ENCODE results near the gene NAALADL2. TPM values are rescaled to one million over a fixed set of nuclear protein-coding genes. Genes with fewer than 3 reads are reported as not detected.

The NAALADL2 gene
- total RNA-seq, 1 donor = 13.4 TPM

DNA sequence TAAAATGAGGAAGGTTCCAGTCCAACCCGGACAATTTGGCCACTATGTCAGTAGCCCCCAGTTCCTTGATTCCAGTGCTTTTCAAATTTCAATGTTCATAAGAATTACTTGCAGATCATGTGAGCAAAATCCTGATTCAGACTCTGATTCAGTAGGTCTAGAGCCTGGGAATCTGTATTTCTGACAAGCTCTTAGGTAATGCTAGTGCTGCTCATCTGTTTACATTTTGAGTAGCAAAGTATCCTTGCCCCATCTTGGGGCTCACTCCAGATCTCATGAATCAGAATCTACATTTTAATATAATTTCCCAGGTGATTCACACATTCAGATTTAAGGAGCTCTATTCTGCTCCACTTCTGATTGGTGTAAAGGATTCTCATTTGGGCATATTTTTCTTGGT, 142.0 kb downstream of the NAALADL2 start:
- H3K4me3 ChIP-seq (ENCODE audit: low read depth, low read length) = no peak overlapping the region
- no peak for DNase-seq (ENCODE audit: low read depth)
- TF ChIP-seq, protein P1, sequence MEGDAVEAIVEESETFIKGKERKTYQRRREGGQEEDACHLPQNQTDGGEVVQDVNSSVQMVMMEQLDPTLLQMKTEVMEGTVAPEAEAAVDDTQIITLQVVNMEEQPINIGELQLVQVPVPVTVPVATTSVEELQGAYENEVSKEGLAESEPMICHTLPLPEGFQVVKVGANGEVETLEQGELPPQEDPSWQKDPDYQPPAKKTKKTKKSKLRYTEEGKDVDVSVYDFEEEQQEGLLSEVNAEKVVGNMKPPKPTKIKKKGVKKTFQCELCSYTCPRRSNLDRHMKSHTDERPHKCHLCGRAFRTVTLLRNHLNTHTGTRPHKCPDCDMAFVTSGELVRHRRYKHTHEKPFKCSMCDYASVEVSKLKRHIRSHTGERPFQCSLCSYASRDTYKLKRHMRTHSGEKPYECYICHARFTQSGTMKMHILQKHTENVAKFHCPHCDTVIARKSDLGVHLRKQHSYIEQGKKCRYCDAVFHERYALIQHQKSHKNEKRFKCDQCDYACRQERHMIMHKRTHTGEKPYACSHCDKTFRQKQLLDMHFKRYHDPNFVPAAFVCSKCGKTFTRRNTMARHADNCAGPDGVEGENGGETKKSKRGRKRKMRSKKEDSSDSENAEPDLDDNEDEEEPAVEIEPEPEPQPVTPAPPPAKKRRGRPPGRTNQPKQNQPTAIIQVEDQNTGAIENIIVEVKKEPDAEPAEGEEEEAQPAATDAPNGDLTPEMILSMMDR (IDR thresholded peaks at IDR 0.05; ENCODE audit: insufficient read depth, low read depth, low read length) = no peak

DNA sequence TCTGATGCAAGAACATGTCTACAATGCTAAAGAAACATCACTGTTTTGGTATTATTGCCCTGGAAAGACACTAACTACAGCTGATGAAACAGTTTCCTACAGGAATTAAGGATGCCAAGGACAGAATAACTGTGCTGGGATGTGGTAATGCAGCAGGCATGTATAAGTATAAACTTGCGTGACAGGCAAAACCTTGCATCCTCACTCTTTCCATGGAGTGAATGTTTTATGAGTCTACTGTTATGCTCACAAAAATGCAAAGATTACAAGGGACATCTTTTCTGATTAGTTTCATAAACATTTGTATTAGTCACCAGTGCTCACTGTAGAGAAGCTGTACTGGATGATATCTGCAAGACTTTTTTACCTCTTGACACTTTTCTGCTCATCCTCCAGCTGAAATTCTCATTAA, 143.6 kb downstream of the NAALADL2 start:
- DNase-seq (ENCODE audit: low read depth) = peak; percentile 95
- TF ChIP-seq, protein P1 (IDR thresholded peaks at IDR 0.05; ENCODE audit: insufficient read depth, low read depth, low read length) = no peak
- H3K4me3 ChIP-seq (ENCODE audit: low read depth, low read length) = no peak overlapping the region

DNA sequence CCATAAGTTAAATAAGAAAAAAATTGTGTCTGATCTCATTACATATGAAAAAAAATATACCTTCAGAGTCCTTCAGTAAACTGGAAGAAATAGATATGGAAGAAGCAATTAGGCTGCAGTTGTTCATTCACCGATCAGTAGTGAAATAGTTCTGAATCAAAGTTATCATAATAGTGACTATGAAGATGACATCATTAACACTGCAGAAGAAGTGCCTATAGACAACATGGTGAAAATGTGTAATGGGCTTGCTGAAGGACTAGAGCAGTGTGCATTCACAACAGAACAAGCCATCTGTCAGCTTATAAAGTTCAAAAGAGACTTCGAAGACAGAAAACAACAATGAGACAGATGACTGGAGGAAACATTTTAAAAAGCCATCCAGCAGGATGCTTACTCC, 144.5 kb downstream of the NAALADL2 start:
- TF ChIP-seq, protein P1 (IDR thresholded peaks at IDR 0.05; ENCODE audit: insufficient read depth, low read depth, low read length) = no peak
- H3K4me3 ChIP-seq (ENCODE audit: low read depth, low read length) = no peak overlapping the region
- no peak for DNase-seq (ENCODE audit: low read depth)

DNA sequence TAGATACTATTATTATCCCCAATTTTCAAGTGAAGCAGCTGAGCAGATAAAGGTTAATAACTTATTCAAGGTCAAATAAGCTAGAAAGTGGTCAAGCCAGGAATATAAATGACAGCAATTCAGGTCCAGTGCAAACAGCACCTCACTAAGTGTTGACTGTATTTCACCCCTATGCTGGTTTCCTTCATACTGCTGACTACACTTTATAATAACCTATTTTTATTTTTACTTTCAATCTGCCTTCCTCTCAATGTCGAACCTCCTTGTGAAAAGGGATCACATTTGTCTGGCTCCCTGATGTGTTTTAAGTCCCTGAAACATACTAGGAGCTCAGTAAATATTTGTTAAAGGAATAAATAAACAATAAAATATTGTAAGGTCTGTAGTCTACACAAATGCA, 146.1 kb downstream of the NAALADL2 start:
- DNase-seq (ENCODE audit: low read depth) = no peak
- H3K4me3 ChIP-seq (ENCODE audit: low read depth, low read length) = no peak overlapping the region
- TF ChIP-seq, protein P1 (IDR thresholded peaks at IDR 0.05; ENCODE audit: insufficient read depth, low read depth, low read length) = no peak

DNA sequence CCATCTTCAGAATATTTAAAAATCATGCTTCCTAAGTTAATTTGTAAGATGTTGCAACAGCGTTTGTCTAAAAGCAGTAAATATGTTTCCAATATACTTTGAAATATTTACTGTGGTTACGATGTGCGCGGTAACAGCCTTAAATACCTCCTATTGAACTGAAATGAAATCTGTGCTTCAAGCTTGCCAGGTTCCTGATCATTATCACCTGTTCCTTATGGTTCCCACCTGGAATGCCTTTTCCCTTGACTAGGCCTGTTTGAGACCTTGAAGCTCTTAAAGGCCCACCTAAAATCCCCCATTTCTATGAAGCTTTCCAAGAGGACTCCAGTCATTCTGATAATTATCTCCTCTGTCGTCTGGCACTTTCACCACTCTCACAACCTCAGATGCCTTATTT, 146.7 kb downstream of the NAALADL2 start:
- TF ChIP-seq, protein P1 (IDR thresholded peaks at IDR 0.05; ENCODE audit: insufficient read depth, low read depth, low read length) = no peak
- DNase-seq (ENCODE audit: low read depth) = peak; percentile 31
- H3K4me3 ChIP-seq (ENCODE audit: low read depth, low read length) = no peak overlapping the region

DNA sequence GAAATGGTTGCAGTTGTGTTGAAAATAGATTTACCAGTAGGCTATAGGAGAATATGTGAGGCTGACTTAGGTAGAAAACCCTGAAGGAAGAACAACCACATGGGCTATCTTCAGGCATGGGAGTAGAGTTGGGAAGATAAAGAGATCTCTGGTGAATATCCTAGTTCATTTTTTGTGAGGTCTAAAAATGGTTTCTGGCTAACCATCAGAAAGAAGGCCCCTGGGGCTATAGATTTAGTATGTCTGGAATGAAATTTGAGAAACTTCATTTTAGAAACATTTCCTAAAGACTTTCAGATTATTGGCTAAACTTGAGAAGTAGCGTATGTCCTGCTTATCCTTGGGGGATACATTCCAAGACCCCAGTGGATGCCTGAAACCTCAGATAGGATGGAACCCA, 148.2 kb downstream of the NAALADL2 start:
- no peak for DNase-seq (ENCODE audit: low read depth)
- TF ChIP-seq, protein P1 (IDR thresholded peaks at IDR 0.05; ENCODE audit: insufficient read depth, low read depth, low read length) = no peak
- H3K4me3 ChIP-seq (ENCODE audit: low read depth, low read length) = no peak overlapping the region

DNA sequence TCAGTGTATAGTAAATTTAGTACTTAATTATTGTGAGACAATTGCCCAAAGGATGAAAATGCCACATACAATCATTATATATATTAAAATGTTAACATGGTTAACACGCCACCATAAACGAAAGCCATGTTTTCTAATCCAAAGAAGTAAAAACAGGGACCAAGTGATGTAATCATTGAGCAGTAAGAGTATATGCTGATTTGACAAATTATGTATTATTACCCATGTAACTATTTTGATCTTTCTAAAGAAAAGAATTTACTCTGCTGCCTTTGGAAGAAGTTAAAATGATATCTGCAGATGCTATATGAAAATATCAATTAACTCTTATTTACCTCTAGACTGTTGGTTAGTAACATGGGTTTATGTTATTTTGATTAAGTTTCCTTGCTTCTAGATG, 150.2 kb downstream of the NAALADL2 start:
- TF ChIP-seq, protein P1 (IDR thresholded peaks at IDR 0.05; ENCODE audit: insufficient read depth, low read depth, low read length) = no peak
- H3K4me3 ChIP-seq (ENCODE audit: low read depth, low read length) = no peak overlapping the region
- DNase-seq (ENCODE audit: low read depth) = no peak

Data from fibroblast of villous mesenchyme (primary cell).